ENCODE results near the gene SSTR4.

Gene SSTR4

GRCh38 chr20:23003881-23004460 lies 31.1 kb upstream of the SSTR4 start:
- Histone ChIP-seq H2AFZ (ENCODE audit: low read length, unreplicated experiment) (no peak overlapping the region), H3K4me3 (ENCODE audit: low read depth, low read length) (no peak overlapping the region), H3K27me3 (ENCODE audit: insufficient read depth, low read length) (peaks cover 6% of the 10 kb centered on the region; the same call in 1 of the 2 replicates), H3K4me1 (ENCODE audit: control insufficient read depth, insufficient read depth, low read length, unreplicated experiment) (no peaks in the 10 kb centered on the region), H3K36me3 (ENCODE audit: insufficient read depth, low read length) (no peaks in the 10 kb centered on the region), H3K79me2 (ENCODE audit: control insufficient read depth, insufficient read depth, low read length, unreplicated experiment) (no peaks in the 10 kb centered on the region), H3K27ac (ENCODE audit: low read depth, low read length) (no peak overlapping the region)

DNA sequence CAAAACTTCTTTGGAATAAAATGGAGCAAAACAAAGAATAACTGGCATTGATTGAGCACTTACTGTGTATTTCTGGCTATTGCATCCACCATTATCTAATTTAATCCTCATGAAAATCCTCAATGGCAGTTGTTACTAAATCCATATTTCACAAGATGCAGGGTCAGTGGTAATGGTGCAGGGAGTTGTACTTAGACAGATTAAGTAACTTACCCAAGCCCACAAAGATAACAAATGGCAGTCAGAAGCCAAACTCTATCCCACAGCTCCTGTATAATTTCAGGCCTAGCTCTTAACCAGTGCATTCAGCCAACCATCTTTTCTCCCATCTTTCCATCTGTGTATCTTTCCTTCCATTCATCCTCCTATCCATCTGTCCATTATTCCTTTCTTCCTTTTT lies 29.3 kb upstream of the SSTR4 start:
- Histone ChIP-seq H3K79me2 (ENCODE audit: control insufficient read depth, insufficient read depth, low read length, unreplicated experiment) (no peaks in the 10 kb centered on the region), H2AFZ (ENCODE audit: low read length, unreplicated experiment) (no peak overlapping the region), H3K4me1 (ENCODE audit: control insufficient read depth, insufficient read depth, low read length, unreplicated experiment) (no peaks in the 10 kb centered on the region), H3K27me3 (ENCODE audit: insufficient read depth, low read length) (peaks cover 2% of the 10 kb centered on the region; the same call in 1 of the 2 replicates), H3K36me3 (ENCODE audit: insufficient read depth, low read length) (no peaks in the 10 kb centered on the region), H3K4me3 (ENCODE audit: low read depth, low read length) (no peak overlapping the region), H3K27ac (ENCODE audit: low read depth, low read length) (no peak overlapping the region)

- no peaks in the 10 kb centered on the region for H3K79me2 ChIP-seq (ENCODE audit: control insufficient read depth, insufficient read depth, low read length, unreplicated experiment)
- no peak overlapping the region for H3K4me3 ChIP-seq (ENCODE audit: low read depth, low read length)
- H3K36me3 ChIP-seq (ENCODE audit: insufficient read depth, low read length), result no peaks in the 10 kb centered on the region
- H3K27ac ChIP-seq (ENCODE audit: low read depth, low read length), result no peak overlapping the region
- H3K4me1 ChIP-seq (ENCODE audit: control insufficient read depth, insufficient read depth, low read length, unreplicated experiment), result no peaks in the 10 kb centered on the region
- H3K27me3 ChIP-seq (ENCODE audit: insufficient read depth, low read length), result 0 out of 2 replicates have a peak, but pooled peaks cover 2% of the 10 kb centered on the region
- H2AFZ ChIP-seq (ENCODE audit: low read length, unreplicated experiment), result no peak overlapping the region
These were observed 27.6 kb upstream of the SSTR4 start for GRCh38 chr20:23007462-23007861.

- Histone ChIP-seq H3K4me1 (ENCODE audit: control insufficient read depth, insufficient read depth, low read length, unreplicated experiment) (no peaks in the 10 kb centered on the region), H3K27me3 (ENCODE audit: insufficient read depth, low read length) (0 out of 2 replicates have a peak, but pooled peaks cover 2% of the 10 kb centered on the region), H3K36me3 (ENCODE audit: insufficient read depth, low read length) (no peaks in the 10 kb centered on the region), H3K79me2 (ENCODE audit: control insufficient read depth, insufficient read depth, low read length, unreplicated experiment) (no peaks in the 10 kb centered on the region), H2AFZ (ENCODE audit: low read length, unreplicated experiment) (no peak overlapping the region), H3K4me3 (ENCODE audit: low read depth, low read length) (no peak overlapping the region), H3K27ac (ENCODE audit: low read depth, low read length) (no peak overlapping the region)
These were observed 27.0 kb upstream of the SSTR4 start for GRCh38 chr20:23007886-23008655.

DNA sequence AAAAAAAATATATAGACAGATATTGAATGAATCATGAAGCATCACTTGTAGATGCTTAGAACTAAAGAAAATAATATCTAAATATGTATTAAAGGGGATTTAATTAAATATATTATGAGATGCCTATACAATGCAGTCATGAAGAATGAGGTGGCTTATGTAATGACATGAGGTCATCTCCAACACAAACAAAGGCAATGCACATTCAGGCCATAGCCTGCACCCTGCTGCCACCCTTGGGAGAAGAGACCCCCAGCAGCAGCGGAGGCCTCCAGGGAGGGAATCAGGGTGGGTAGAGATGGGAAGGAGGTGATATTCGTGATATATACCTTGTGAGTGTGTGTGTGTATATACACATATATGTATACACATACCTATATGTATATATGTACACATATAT lies 26.4 kb upstream of the SSTR4 start:
- Histone ChIP-seq H3K27me3 (ENCODE audit: insufficient read depth, low read length) (0 out of 2 replicates have a peak, but pooled peaks cover 2% of the 10 kb centered on the region), H2AFZ (ENCODE audit: low read length, unreplicated experiment) (no peak overlapping the region), H3K79me2 (ENCODE audit: control insufficient read depth, insufficient read depth, low read length, unreplicated experiment) (no peaks in the 10 kb centered on the region), H3K27ac (ENCODE audit: low read depth, low read length) (no peak overlapping the region), H3K4me1 (ENCODE audit: control insufficient read depth, insufficient read depth, low read length, unreplicated experiment) (no peaks in the 10 kb centered on the region), H3K36me3 (ENCODE audit: insufficient read depth, low read length) (no peaks in the 10 kb centered on the region), H3K4me3 (ENCODE audit: low read depth, low read length) (no peak overlapping the region)

DNA sequence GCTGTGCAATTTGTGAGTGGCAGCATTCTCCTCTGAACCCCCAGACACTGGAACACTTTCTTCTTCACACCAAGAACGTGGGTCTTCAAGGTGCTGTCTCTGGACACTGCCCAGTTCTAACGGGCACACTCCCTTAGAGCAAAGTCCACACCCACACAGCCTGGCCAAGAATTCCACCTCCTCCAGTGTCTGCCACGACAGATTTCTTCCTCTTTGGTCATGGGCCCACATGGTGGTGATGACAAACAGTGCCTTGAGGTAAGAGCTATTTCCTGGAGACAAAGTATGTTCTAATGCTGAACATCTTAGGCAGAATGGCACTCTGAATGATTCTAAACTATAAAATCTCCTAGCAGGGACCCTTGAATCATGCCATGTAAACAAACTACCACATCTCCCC lies 25.5 kb upstream of the SSTR4 start:
- H2AFZ ChIP-seq (ENCODE audit: low read length, unreplicated experiment), result no peak overlapping the region
- H3K36me3 ChIP-seq (ENCODE audit: insufficient read depth, low read length), result no peaks in the 10 kb centered on the region
- H3K4me1 ChIP-seq (ENCODE audit: control insufficient read depth, insufficient read depth, low read length, unreplicated experiment), result no peaks in the 10 kb centered on the region
- no peaks in the 10 kb centered on the region for H3K79me2 ChIP-seq (ENCODE audit: control insufficient read depth, insufficient read depth, low read length, unreplicated experiment)
- H3K4me3 ChIP-seq (ENCODE audit: low read depth, low read length), result no peak overlapping the region
- H3K27me3 ChIP-seq (ENCODE audit: insufficient read depth, low read length), result 0 out of 2 replicates have a peak, but pooled peaks cover under 1% of the 10 kb centered on the region
- no peak overlapping the region for H3K27ac ChIP-seq (ENCODE audit: low read depth, low read length)

DNA sequence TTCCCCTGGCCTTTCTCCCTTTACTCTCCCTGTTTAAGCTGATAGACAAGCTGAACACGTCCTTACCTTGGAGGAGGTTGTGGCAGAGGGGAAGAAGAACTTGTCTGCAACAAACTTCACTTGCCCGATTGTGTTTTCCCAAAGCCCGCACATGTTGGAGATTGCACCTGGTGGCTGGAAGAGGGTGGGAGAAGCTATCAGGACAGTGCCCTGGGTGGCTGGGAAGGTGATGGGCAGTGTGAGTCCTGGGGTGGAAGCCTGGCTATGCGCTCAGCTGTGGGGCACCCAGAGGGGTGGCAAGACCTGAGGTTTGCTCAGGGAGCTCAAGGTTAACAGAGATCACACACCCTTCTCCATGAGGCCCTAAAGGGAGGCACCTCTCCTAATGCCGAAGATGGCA lies 25.0 kb upstream of the SSTR4 start:
- H2AFZ ChIP-seq (ENCODE audit: low read length, unreplicated experiment), result no peak overlapping the region

DNA sequence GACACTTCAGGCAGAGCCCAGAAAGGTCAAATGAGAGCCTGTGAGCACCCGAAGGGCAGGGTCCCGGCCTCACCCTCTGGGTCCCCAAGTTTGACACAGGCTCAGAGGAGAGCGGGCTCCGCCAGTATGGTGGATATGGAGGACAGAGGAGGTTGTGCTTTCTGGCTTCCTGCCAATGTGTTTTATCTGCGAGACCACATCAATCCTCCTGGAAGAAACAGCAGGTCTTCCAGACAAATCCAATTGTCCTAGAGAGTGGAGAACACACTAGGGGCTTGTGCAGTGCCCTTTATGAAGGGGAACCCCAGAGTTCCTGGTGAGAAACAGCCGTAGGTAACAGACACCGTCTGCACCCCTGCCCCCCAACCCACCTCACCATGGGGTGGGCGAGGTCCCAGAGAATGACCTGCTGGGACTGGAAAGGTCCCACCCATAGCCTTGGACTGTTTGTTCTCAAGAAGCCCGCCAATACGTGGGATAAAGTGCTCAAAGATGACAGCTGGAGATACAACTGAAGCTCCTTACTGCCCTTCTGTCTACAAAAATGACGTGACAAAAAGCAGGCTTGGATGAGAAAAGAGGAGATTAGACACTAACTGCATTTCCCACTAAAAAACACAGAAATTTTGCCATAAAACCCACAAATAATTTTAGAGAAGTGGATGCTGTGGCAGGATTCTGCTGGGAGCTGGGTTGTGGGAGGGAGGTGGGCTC lies 23.9 kb upstream of the SSTR4 start:
- no peak overlapping the region for H3K4me3 ChIP-seq (ENCODE audit: low read depth, low read length)
- H3K4me1 ChIP-seq (ENCODE audit: control insufficient read depth, insufficient read depth, low read length, unreplicated experiment), result no peaks in the 10 kb centered on the region
- no peaks in the 10 kb centered on the region for H3K27me3 ChIP-seq (ENCODE audit: insufficient read depth, low read length)
- no peak overlapping the region for H3K27ac ChIP-seq (ENCODE audit: low read depth, low read length)
- no peaks in the 10 kb centered on the region for H3K36me3 ChIP-seq (ENCODE audit: insufficient read depth, low read length)
- H2AFZ ChIP-seq (ENCODE audit: low read length, unreplicated experiment), result no peak overlapping the region
- no peaks in the 10 kb centered on the region for H3K79me2 ChIP-seq (ENCODE audit: control insufficient read depth, insufficient read depth, low read length, unreplicated experiment)

More for the DNA sequence above, 25.0 kb upstream of the SSTR4 start:
- H3K79me2 ChIP-seq (ENCODE audit: control insufficient read depth, insufficient read depth, low read length, unreplicated experiment), result no peaks in the 10 kb centered on the region
- H3K4me3 ChIP-seq (ENCODE audit: low read depth, low read length), result no peak overlapping the region
- no peaks in the 10 kb centered on the region for H3K27me3 ChIP-seq (ENCODE audit: insufficient read depth, low read length)
- no peaks in the 10 kb centered on the region for H3K36me3 ChIP-seq (ENCODE audit: insufficient read depth, low read length)
- no peaks in the 10 kb centered on the region for H3K4me1 ChIP-seq (ENCODE audit: control insufficient read depth, insufficient read depth, low read length, unreplicated experiment)
- H3K27ac ChIP-seq (ENCODE audit: low read depth, low read length), result no peak overlapping the region

- H3K27me3 ChIP-seq (ENCODE audit: insufficient read depth, low read length), result no peaks in the 10 kb centered on the region
- H2AFZ ChIP-seq (ENCODE audit: low read length, unreplicated experiment), result no peak overlapping the region
- H3K36me3 ChIP-seq (ENCODE audit: insufficient read depth, low read length), result no peaks in the 10 kb centered on the region
- no peaks in the 10 kb centered on the region for H3K4me1 ChIP-seq (ENCODE audit: control insufficient read depth, insufficient read depth, low read length, unreplicated experiment)
- no peak overlapping the region for H3K4me3 ChIP-seq (ENCODE audit: low read depth, low read length)
- H3K79me2 ChIP-seq (ENCODE audit: control insufficient read depth, insufficient read depth, low read length, unreplicated experiment), result no peaks in the 10 kb centered on the region
- H3K27ac ChIP-seq (ENCODE audit: low read depth, low read length), result no peak overlapping the region
These were observed 21.7 kb upstream of the SSTR4 start for GRCh38 chr20:23013429-23013828.

DNA sequence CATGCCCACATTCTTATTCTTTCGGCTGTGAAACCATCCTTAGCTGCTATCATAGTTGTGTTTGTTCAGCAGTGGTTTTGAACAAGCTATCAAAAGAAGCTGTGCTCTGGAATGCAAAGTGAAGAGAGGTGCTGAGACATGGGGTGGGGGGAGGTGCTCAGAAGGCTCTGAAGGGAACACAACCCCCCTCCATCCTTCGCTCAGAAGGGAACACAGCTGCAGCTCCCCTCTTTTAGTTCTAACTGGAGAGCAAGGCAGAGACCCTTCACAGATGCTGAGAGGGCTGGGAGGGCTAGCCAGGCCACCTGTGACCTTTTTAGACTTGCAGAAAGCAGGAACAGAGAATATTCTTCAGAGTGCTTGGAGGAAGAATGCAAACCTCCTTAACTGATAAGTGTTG lies 17.6 kb upstream of the SSTR4 start:
- Histone ChIP-seq H3K79me2 (ENCODE audit: control insufficient read depth, insufficient read depth, low read length, unreplicated experiment) (no peaks in the 10 kb centered on the region), H3K4me1 (ENCODE audit: control insufficient read depth, insufficient read depth, low read length, unreplicated experiment) (no peaks in the 10 kb centered on the region), H3K36me3 (ENCODE audit: insufficient read depth, low read length) (no peaks in the 10 kb centered on the region), H3K27me3 (ENCODE audit: insufficient read depth, low read length) (peaks cover 4% of the 10 kb centered on the region; the same call in 1 of the 2 replicates), H2AFZ (ENCODE audit: low read length, unreplicated experiment) (no peak overlapping the region), H3K4me3 (ENCODE audit: low read depth, low read length) (no peak overlapping the region), H3K27ac (ENCODE audit: low read depth, low read length) (no peak overlapping the region)

All from ACC112 (cell line).